ENCODE measurements around the gene FBXW7. TPM values are rescaled to one million over a fixed set of nuclear protein-coding genes. Genes with fewer than 3 reads are reported as not detected.
A peak's percentile ranks its signal among the peaks of the same experiment; 100 is the strongest.

The FBXW7 gene
- total RNA-seq, 4 donors from 2014 or later, result 106 to 363 (median 138) TPM

DNA sequence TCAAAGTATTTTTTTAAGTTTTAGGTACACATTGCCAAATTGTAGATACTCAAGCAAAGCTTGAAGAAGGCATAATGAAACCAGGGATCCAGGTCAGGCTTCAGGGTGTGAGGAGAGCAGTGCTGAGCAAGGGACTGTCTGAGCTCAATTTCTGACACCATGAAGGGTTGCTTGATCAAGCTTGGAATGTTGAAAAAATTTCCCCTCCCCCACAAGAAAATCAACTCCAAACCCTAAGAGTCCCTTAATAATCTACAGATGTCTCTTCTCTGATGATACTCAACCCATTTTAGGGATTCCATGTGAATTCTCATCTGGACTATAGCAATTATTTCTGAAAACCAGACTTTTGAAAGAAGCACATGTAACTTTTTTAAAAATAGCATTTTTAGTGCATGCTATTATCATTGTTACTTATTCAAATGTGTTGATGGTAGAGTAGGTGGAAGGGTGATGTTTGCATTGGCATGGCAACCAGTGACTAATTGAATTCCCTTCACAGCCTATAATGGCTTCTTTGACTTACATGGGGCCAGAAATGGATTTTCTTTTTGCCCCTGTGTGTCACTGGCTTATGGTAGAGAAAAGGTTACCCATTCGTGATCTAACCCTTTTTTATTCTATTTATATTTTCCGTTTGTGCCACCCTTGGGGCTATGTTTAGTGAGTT, 252.0 kb downstream of the FBXW7 start:
- peaks cover 7% of the 10 kb centered on the region for H3K4me1 ChIP-seq
- no peaks in the 10 kb centered on the region for H3K36me3 ChIP-seq
- no peak for DNase-seq (ENCODE audit: low spot score in 2 of 2)
- H3K4me3 ChIP-seq, result no peak overlapping the region
- WGBS, result 73% methylated on average over 2 of the region's 2 CpGs
- H3K27me3 ChIP-seq, result no peaks in the 10 kb centered on the region
- H3K27ac ChIP-seq, result no peak overlapping the region
- TF ChIP-seq, protein P1, sequence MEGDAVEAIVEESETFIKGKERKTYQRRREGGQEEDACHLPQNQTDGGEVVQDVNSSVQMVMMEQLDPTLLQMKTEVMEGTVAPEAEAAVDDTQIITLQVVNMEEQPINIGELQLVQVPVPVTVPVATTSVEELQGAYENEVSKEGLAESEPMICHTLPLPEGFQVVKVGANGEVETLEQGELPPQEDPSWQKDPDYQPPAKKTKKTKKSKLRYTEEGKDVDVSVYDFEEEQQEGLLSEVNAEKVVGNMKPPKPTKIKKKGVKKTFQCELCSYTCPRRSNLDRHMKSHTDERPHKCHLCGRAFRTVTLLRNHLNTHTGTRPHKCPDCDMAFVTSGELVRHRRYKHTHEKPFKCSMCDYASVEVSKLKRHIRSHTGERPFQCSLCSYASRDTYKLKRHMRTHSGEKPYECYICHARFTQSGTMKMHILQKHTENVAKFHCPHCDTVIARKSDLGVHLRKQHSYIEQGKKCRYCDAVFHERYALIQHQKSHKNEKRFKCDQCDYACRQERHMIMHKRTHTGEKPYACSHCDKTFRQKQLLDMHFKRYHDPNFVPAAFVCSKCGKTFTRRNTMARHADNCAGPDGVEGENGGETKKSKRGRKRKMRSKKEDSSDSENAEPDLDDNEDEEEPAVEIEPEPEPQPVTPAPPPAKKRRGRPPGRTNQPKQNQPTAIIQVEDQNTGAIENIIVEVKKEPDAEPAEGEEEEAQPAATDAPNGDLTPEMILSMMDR (IDR thresholded peaks at IDR 0.05), result no peak
- TF ChIP-seq POLR2AphosphoS5 (IDR thresholded peaks at IDR 0.05), result no peak
- TF ChIP-seq EP300 (IDR thresholded peaks at IDR 0.05), result no peak
- no peak for TF ChIP-seq POLR2A (IDR thresholded peaks at IDR 0.05)
- H3K9me3 ChIP-seq, result no peaks in the 10 kb centered on the region

DNA sequence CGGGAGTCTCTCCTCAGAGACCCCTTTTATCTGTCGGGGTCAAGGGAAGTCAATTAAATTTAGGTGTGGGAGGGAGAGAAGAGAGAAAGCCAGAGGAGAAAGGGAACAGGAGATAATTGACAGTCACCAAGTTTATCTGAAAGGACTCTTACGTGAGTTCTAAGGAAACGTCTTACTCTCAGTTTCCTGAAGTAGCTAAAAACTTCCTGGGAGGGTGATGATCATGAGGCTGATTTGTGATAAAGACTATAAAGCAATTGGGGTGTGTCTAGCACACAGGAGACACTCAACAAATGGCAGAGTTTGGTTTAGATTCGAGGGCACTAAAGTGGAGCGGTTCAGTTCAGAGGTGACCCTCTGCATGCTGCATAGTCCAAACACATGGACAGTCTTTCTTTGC, 254.1 kb downstream of the FBXW7 start:
- Histone ChIP-seq H3K36me3 (no peaks in the 10 kb centered on the region), H3K27ac (no peak overlapping the region), H3K4me1 (peaks cover 18% of the 10 kb centered on the region), H3K27me3 (no peaks in the 10 kb centered on the region), H3K4me3 (no peak overlapping the region), H3K9me3 (no peaks in the 10 kb centered on the region)
- WGBS, result 91% methylated on average over 6 of the region's 6 CpGs
- TF ChIP-seq EP300 (IDR thresholded peaks at IDR 0.05) (no peak), POLR2A (IDR thresholded peaks at IDR 0.05) (no peak), POLR2AphosphoS5 (IDR thresholded peaks at IDR 0.05) (no peak)
- TF ChIP-seq, protein P1 (IDR thresholded peaks at IDR 0.05), result no peak
- DNase-seq (ENCODE audit: low spot score in 2 of 2), result no peak

DNA sequence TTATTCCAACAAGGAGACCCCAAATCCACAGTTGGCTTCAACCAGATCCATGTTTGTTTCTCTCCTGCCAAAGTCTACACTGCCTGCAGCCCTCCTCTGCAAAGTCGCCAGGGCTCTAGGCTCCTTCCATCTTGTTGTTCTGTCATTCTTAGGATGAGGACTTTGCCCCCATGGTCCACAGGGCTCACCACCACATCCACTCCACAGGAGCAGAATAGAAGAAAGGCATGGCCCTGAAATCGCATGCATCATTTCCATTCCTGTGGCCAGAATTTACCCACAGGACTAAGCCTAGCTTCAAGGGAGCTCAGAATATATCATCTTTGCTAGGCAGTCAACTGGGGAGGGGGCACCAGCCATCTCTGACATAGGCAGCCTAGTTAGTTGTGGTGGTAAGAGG, 254.7 kb downstream of the FBXW7 start:
- WGBS, result 100% methylated on average over 2 of the region's 2 CpGs
- TF ChIP-seq, protein P1 (IDR thresholded peaks at IDR 0.05), result no peak
- TF ChIP-seq EP300 (IDR thresholded peaks at IDR 0.05) (no peak), POLR2A (IDR thresholded peaks at IDR 0.05) (no peak), POLR2AphosphoS5 (IDR thresholded peaks at IDR 0.05) (no peak)
- H3K36me3 ChIP-seq, result no peaks in the 10 kb centered on the region

DNA sequence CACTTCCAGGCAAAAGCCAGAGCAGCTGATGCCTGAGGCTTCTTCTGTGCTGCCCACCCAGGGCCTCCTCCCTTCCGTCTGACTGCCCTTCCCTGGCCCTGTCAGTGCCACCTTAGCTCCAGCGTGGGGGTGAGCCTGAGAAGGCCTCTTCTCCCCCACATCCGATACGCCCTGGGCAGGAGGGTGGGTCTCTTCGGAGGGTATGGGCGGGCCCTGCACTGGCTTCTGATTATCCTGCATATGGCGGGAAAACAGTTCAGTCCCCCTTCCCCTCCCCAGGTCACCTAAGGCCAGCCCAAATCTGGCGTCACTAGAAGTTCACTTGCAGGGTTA, 256.7 kb downstream of the FBXW7 start:
- 78% methylated on average over 7 of the region's 8 CpGs for WGBS
- Histone ChIP-seq H3K4me3 (no peak overlapping the region), H3K36me3 (no peaks in the 10 kb centered on the region), H3K27ac (peak overlapping the region; percentile 25), H3K27me3 (no peaks in the 10 kb centered on the region), H3K9me3 (no peaks in the 10 kb centered on the region), H3K4me1 (peaks cover 11% of the 10 kb centered on the region)
- DNase-seq (ENCODE audit: low spot score in 2 of 2), result no peak
- TF ChIP-seq POLR2A (IDR thresholded peaks at IDR 0.05), result no peak

More for the DNA sequence above, 254.7 kb downstream of the FBXW7 start:
- H3K4me3 ChIP-seq, result no peak overlapping the region
- no peak for DNase-seq (ENCODE audit: low spot score in 2 of 2)
- H3K4me1 ChIP-seq, result peaks cover 15% of the 10 kb centered on the region
- no peaks in the 10 kb centered on the region for H3K9me3 ChIP-seq
- H3K27me3 ChIP-seq, result no peaks in the 10 kb centered on the region
- no peak overlapping the region for H3K27ac ChIP-seq

DNA sequence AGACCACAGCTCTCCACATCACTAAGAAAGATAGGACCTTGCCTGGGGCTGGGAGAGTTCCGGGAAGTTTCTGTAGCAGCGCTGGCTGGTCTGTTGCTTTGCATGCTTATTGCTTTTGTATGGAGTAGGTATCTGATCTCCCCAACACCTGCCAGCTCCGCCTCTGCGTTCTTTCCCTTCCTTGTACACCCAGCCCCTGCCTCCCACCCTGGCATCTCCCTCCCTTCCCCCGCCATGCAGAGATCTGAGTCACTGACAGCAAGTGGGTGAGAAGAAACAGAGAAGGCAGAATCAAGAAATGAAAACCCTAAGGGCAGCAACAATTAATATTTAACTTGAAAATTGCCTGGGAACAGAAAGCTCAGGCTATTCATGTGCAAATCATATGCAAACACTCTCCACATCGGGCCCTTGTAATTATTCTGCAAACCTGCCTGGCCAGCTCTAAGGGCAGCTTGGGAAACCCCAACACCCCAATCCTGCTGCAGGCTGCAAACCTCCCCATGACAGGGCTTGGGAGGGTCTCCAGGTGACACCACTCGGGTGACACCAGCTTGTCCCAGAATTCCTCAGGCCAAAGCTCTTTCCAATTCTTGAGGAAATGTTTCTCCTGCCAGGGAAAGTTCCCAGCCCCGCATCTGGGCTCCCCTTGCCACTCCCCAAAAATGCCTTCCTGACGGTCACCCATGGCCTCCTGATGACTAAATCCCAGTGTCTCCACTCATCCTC, 257.2 kb downstream of the FBXW7 start:
- peaks cover 11% of the 10 kb centered on the region for H3K4me1 ChIP-seq
- no peaks in the 10 kb centered on the region for H3K9me3 ChIP-seq
- 61% methylated on average over 9 of the region's 9 CpGs for WGBS
- peak overlapping the region; percentile 33 for H3K27ac ChIP-seq
- TF ChIP-seq, protein P1 (IDR thresholded peaks at IDR 0.05), result no peak
- TF ChIP-seq POLR2A (IDR thresholded peaks at IDR 0.05) (no peak), EP300 (IDR thresholded peaks at IDR 0.05) (no peak), POLR2AphosphoS5 (IDR thresholded peaks at IDR 0.05) (no peak)
- H3K4me3 ChIP-seq, result no peak overlapping the region
- H3K36me3 ChIP-seq, result no peaks in the 10 kb centered on the region
- peak in 1 of 2 donors; percentile 63 for DNase-seq (ENCODE audit: low spot score in 2 of 2)
- no peaks in the 10 kb centered on the region for H3K27me3 ChIP-seq
